ENCODE results near the gene USHBP1. TPM values are rescaled to one million over a fixed set of nuclear protein-coding genes. Genes with fewer than 3 reads are reported as not detected.
A peak's percentile ranks its signal among the peaks of the same experiment; 100 is the strongest.

The USHBP1 gene
- total and polyA plus RNA-seq, 2 of the 13 experiments (the other 11 are each of a cell fraction or from before 2014, with no cell fraction given): 0.15 to 1.5 TPM

GRCh38 chr19:17243830-17244617 lies 20.5 kb downstream of the USHBP1 start (continued):
- no peak; the same call in 1 of the 2 replicates for TF ChIP-seq CSRNP1 (CRISPR knock-in tag; IDR thresholded peaks at IDR 0.05)
- TF ChIP-seq AGO1 (IDR thresholded peaks at IDR 0.05; ENCODE audit: low read depth, low read length, poor library complexity, severe bottlenecking): no peak
- TF ChIP-seq NFAT5 (CRISPR knock-in tag; IDR thresholded peaks at IDR 0.05): 0 out of 2 replicates have a peak, but pooled peaks have one; percentile 20
- no peak for TF ChIP-seq ZFP90 (CRISPR knock-in tag; IDR thresholded peaks at IDR 0.05; ENCODE audit: borderline replicate concordance)
- no peak for TF ChIP-seq ZNF124 (CRISPR knock-in tag; IDR thresholded peaks at IDR 0.05)
- TF ChIP-seq ZNF407 (CRISPR knock-in tag; IDR thresholded peaks at IDR 0.05; ENCODE audit: not compliant biosample characterization): no peak
- peak; percentile 35; the same call in 1 of the 2 replicates for TF ChIP-seq ZFY (CRISPR knock-in tag; IDR thresholded peaks at IDR 0.05)
- TF ChIP-seq ATF3 (CRISPR knock-in tag; IDR thresholded peaks at IDR 0.05): no peak; the same call in 1 of the 2 replicates
- peak; percentile 65 for TF ChIP-seq ZEB1 (IDR thresholded peaks at IDR 0.05; ENCODE audit: insufficient replicate concordance, low read depth)

Data from HepG2 (cell line).